HepG2 (cell line): ENCODE results near the gene ELAC2. TPM values are rescaled to one million over a fixed set of nuclear protein-coding genes. Genes with fewer than 3 reads are reported as not detected.

Source experiments
- ATAC-seq: fragments of 200-7000 bp; cut with Tn5 transposase; 3 replicates; pipeline ENCODE4 v1.9.1; 2020; ENCODE audit warnings: mild to moderate bottlenecking, moderate library complexity
- BruUV-seq: library from RNA; stranded (reverse); fragments of 400-500 nt; replicated peaks from 2 replicates; lab custom pipeline; 2021; lab: Mats Ljungman, UMichigan
- CTCF ChIA-PET: fragments of 300-600 bp; formaldehyde crosslinking; extraction: SDS; loops from one replicate; lab custom pipeline; 2021; ENCODE audit warnings: low total read pairs, inconsistent platforms, low intra/inter-chr PET ratio; lab: Yijun Ruan, JAX
- POLR2A ChIA-PET: fragments of 350-600 bp; sonication (Branson Sonifier 250); formaldehyde crosslinking; loops from one replicate; lab custom pipeline; 2020; ENCODE audit warnings: antibody characterized with exemption, inconsistent platforms; lab: Yijun Ruan, JAX
- DNase-seq: peaks from one replicate; pipeline ENCODE4 v3.0.0-alpha.2; 2015; ENCODE audit warnings: low spot score
- FAIRE-seq: peaks from 3 replicates; lab custom pipeline; 2011; peaks lifted over from hg19 to GRCh38; lab: Jason Lieb, UNC
- H2AFZ ChIP-seq: one replicate; pipeline ENCODE4 v1.6.1; 2011; ENCODE audit warnings: low read length, inconsistent platforms
- H3K27ac ChIP-seq: fragments of 300-600 bp; 3 replicates; pipeline ENCODE4 v1.8.0; 2011; ENCODE audit warnings: mixed run types, mild to moderate bottlenecking, mixed read lengths, low read length, inconsistent platforms; ENCODE audit not compliant: insufficient read depth; ENCODE audit errors: extremely low read length
- H3K27me3 ChIP-seq, 2 experiments: fragments of 200-600 bp in 1 of 2; 2 replicates in 1 of 2; 3 replicates in 1 of 2; pipeline versions ENCODE4 v1.6.0 to v1.8.0; 2011; ENCODE audit warnings: low read length in 2 of 2, mild to moderate bottlenecking in 2 of 2, moderate library complexity in 2 of 2, inconsistent platforms in 1 of 2; ENCODE audit not compliant: insufficient read depth in 2 of 2, control insufficient read depth in 1 of 2
- H3K36me3 ChIP-seq, 2 experiments: fragments of 200-600 bp in 1 of 2; replicated peaks in 1 of 2; 2 replicates in 1 of 2; 3 replicates in 1 of 2; pipeline versions ENCODE4 v1.5.1 to v1.8.0; 2011; ENCODE audit warnings: low read length in 2 of 2, inconsistent platforms in 1 of 2; ENCODE audit not compliant: insufficient read depth in 2 of 2, control insufficient read depth in 1 of 2
- H3K4me1 ChIP-seq: 2 replicates; pipeline ENCODE4 v1.5.1; 2012; ENCODE audit warnings: low read length, inconsistent platforms; ENCODE audit not compliant: insufficient read depth
- H3K4me2 ChIP-seq: 2 replicates; pipeline ENCODE4 v1.6.0; 2011; ENCODE audit warnings: low read depth, low read length, inconsistent platforms
- H3K4me3 ChIP-seq, 3 experiments: fragments of 200-600 bp in 1 of 3; sonication (generic), shearing (Covaris generic) in 1 of 3; replicated peaks in 1 of 3; 2 replicates each; pipeline ENCODE4 v1.5.1; 2011 to 2016; ENCODE audit warnings: low read length in 3 of 3, inconsistent platforms in 2 of 3, low read depth in 2 of 3, mild to moderate bottlenecking in 2 of 3, control low read depth in 1 of 3, mixed read lengths in 1 of 3; ENCODE audit not compliant: insufficient read depth in 1 of 3
- H3K79me2 ChIP-seq: one replicate; pipeline ENCODE4 v1.6.1; 2011; ENCODE audit warnings: low read length, inconsistent platforms; ENCODE audit not compliant: insufficient read depth
- H3K9ac ChIP-seq: 2 replicates; pipeline ENCODE4 v1.6.0; 2011; ENCODE audit warnings: mild to moderate bottlenecking, low read depth, low read length, inconsistent platforms; ENCODE audit not compliant: insufficient read depth
- H3K9me3 ChIP-seq: 2 replicates; pipeline ENCODE4 v1.5.1; 2012; ENCODE audit warnings: mild to moderate bottlenecking, low read length
- H4K20me1 ChIP-seq: 2 replicates; pipeline ENCODE4 v1.6.0; 2011; ENCODE audit warnings: inconsistent platforms, mild to moderate bottlenecking, low read length, moderate library complexity; ENCODE audit not compliant: insufficient read depth
- AGO1 ChIP-seq: fragments of 200-400 bp; formaldehyde crosslinking; IDR thresholded peaks from 2 replicates; pipeline ENCODE4 v1.6.1; 2017; ENCODE audit warnings: mild to moderate bottlenecking, low read depth, low read length, moderate library complexity; ENCODE audit not compliant: poor library complexity, severe bottlenecking
- AKAP8 ChIP-seq: sonication (generic); formaldehyde crosslinking; IDR thresholded peaks from 2 replicates; pipeline ENCODE4 v1.5.1; 2020; ENCODE audit warnings: mild to moderate bottlenecking, missing genetic modification reagents
- FOSL1 ChIP-seq: sonication (generic); formaldehyde crosslinking; IDR thresholded peaks from 2 replicates; pipeline ENCODE4 v1.9.0; 2021; ENCODE audit warnings: missing genetic modification reagents, borderline replicate concordance
- JDP2 ChIP-seq: sonication (generic); formaldehyde crosslinking; IDR thresholded peaks from 2 replicates; pipeline ENCODE4 v1.8.1; 2022; ENCODE audit warnings: missing genetic modification reagents, borderline replicate concordance
- ZNF761 ChIP-seq: sonication (generic); formaldehyde crosslinking; conservative IDR thresholded peaks from 2 replicates; pipeline ENCODE4 v1.4.0; 2020; ENCODE audit warnings: mild to moderate bottlenecking, missing genetic modification reagents
- ZNF879 ChIP-seq: sonication (generic); formaldehyde crosslinking; IDR thresholded peaks from 2 replicates; pipeline ENCODE4 v1.8.1; 2023; ENCODE audit warnings: missing genetic modification reagents
- WGBS: methylation state at CpG from one replicate; pipeline ENCODE4 v1.1.6; 2017; ENCODE audit warnings: low lambda C conversion rate; 5-methylcytosine and 5-hydroxymethylcytosine counted together
- in situ Hi-C: cut with HindIII; loops from 2 replicates; pipeline ENCODE4 v1.10.0; 2017; ENCODE audit warnings: low pct_unique_long_range_greater_than_20kb; ENCODE audit not compliant: extremely low pct_ligation_motif_present
- intact Hi-C: fragments of 100-400 bp; cut with micrococcal nuclease; formaldehyde crosslinking; loops from one replicate; pipeline ENCODE4 v1.10.0; 2022; ENCODE audit not compliant: unreplicated experiment
- polyA plus RNA-seq, 8 experiments: library from polyadenylated mRNA; depleted of rRNA in 3 of 8; stranded (reverse) in 7 of 8; unstranded in 1 of 8; fragments of >200 nt; fragmentation: Illumina TruSeq in 4 of 8; extraction: Trizol in 4 of 8; gene quantifications; 2 replicates each; pipeline versions ENCODE4 v1.2.1 to v1.2.3, GENCODE V29; 2011 to 2016; ENCODE audit warnings: low read depth in 4 of 8, missing spikeins in 1 of 8, mixed read lengths in 1 of 8; ENCODE audit not compliant: insufficient read depth in 1 of 8
- total RNA-seq, 5 experiments: library from RNA; depleted of rRNA; stranded (reverse); fragments of >200 nt; fragmentation: Illumina TruSeq; extraction: Trizol; gene quantifications; 2 replicates each; pipeline ENCODE4 v1.2.3, GENCODE V29; 2016; ENCODE audit warnings: low read depth in 1 of 5
- TF ChIP-seq, protein P1 (sequence below): sonication (generic); formaldehyde crosslinking; conservative IDR thresholded peaks from 2 replicates; pipeline ENCODE4 v1.8.0; 2022; ENCODE audit warnings: missing genetic modification reagents
- TF ChIP-seq, protein P2 (sequence below): sonication (generic); formaldehyde crosslinking; IDR thresholded peaks from 2 replicates; pipeline ENCODE4 v1.4.0; 2020; ENCODE audit warnings: missing genetic modification reagents, borderline replicate concordance

The ELAC2 gene
- total and polyA plus RNA-seq, 2 of the 13 experiments (the other 11 are each of a cell fraction or from before 2014, with no cell fraction given), result 35.6 to 50.4 TPM

DNA sequence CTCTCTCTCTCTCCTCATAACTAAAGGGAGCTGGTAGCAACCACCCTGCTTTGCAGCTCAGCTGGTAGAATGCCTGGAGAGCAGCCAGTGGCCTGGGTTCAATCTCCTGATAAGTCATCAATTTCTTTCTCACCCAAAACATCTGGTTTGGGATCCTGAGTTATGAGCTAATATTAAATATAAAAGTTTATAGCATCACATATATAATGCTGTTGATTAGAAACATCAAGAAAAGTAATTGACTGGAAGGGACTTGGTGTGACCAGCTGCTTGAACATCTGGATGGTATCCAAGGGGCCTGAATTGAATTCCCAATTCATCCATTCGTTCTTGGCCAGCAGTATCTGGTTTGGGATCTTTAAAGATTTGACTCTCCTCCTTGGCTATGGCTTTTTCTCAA is 12.2 kb upstream of the ELAC2 start:
- 53% methylated on average over 1 of the region's 1 CpG for WGBS
- ChIA-PET CTCF (no interaction called here), POLR2A (interaction anchor here (1.2 kb wide), 1 partner anchor 12 kb away, joined by 6 read pairs; the partner anchor contains the start of gene ELAC2)
- no peak for DNase-seq
- Histone ChIP-seq H4K20me1 (no peaks in the 10 kb centered on the region), H3K27me3 (peaks cover 0 to 5% of the 10 kb centered on the region in 2 experiments; a peak in 1 of 5 replicates), H3K4me1 (peaks cover 5% of the 10 kb centered on the region; the same call in 1 of the 2 replicates), H3K27ac (no peak overlapping the region), H3K4me3 (no peak overlapping the region), H2AFZ (no peak overlapping the region), H3K9ac (no peak overlapping the region), H3K4me2 (no peak overlapping the region), H3K79me2 (no peaks in the 10 kb centered on the region), H3K36me3 (no peaks in the 10 kb centered on the region), H3K9me3 (no peaks in the 10 kb centered on the region)
- intact Hi-C loops, result loop anchor here (10.0 kb wide), 1 partner anchor 65 kb away; no protein-coding TSS in a partner anchor
- in situ Hi-C loops, result no loop called here
- TF ChIP-seq ZNF879, result no peak
- no peak for TF ChIP-seq JDP2 (CRISPR knock-in tag)
- TF ChIP-seq AKAP8 (CRISPR knock-in tag), result no peak
- TF ChIP-seq ZNF761 (CRISPR knock-in tag), result no peak
- TF ChIP-seq FOSL1 (CRISPR knock-in tag), result no peak
- TF ChIP-seq, protein P1, sequence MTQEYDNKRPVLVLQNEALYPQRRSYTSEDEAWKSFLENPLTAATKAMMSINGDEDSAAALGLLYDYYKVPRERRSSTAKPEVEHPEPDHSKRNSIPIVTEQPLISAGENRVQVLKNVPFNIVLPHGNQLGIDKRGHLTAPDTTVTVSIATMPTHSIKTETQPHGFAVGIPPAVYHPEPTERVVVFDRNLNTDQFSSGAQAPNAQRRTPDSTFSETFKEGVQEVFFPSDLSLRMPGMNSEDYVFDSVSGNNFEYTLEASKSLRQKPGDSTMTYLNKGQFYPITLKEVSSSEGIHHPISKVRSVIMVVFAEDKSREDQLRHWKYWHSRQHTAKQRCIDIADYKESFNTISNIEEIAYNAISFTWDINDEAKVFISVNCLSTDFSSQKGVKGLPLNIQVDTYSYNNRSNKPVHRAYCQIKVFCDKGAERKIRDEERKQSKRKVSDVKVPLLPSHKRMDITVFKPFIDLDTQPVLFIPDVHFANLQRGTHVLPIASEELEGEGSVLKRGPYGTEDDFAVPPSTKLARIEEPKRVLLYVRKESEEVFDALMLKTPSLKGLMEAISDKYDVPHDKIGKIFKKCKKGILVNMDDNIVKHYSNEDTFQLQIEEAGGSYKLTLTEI (CRISPR knock-in tag), result no peak
- no peak for TF ChIP-seq AGO1
- TF ChIP-seq, protein P2, sequence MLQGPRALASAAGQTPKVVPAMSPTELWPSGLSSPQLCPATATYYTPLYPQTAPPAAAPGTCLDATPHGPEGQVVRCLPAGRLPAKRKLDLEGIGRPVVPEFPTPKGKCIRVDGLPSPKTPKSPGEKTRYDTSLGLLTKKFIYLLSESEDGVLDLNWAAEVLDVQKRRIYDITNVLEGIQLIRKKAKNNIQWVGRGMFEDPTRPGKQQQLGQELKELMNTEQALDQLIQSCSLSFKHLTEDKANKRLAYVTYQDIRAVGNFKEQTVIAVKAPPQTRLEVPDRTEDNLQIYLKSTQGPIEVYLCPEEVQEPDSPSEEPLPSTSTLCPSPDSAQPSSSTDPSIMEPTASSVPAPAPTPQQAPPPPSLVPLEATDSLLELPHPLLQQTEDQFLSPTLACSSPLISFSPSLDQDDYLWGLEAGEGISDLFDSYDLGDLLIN (CRISPR knock-in tag), result no peak
- ATAC-seq, result no peak
- FAIRE-seq, result no peak
- no TSS peak for BruUV-seq
